HEK293 (cell line): ENCODE measurements around the gene RAB20.

Experiments used
- CTCF ChIA-PET: fragments of 350-600 bp; formaldehyde crosslinking; extraction: SDS; loops from one replicate; lab custom pipeline; 2021; ENCODE audit warnings: antibody characterized with exemption; lab: Yijun Ruan, JAX
- POLR2A ChIA-PET: fragments of 300-600 bp; formaldehyde crosslinking; extraction: SDS; loops from one replicate; lab custom pipeline; 2020; ENCODE audit warnings: antibody characterized with exemption, inconsistent platforms; lab: Yijun Ruan, JAX
- H3K27ac ChIP-seq: fragments of 200-500 bp; sonication (Bioruptor generic); 2 replicates; pipeline ENCODE4 v1.5.1; 2014; ENCODE audit warnings: low read depth, low read length, control low read depth, inconsistent platforms; ENCODE audit errors: extremely low read depth
- H3K36me3 ChIP-seq, 2 experiments: fragments of 200-500 bp in 1 of 2; sonication (Bioruptor generic) in 1 of 2; 1 replicate in 1 of 2; 2 replicates in 1 of 2; pipeline ENCODE4 v1.5.1; 2014 to 2017; ENCODE audit warnings: inconsistent platforms in 2 of 2, low read length in 2 of 2; ENCODE audit not compliant: control insufficient read depth in 2 of 2, insufficient read depth in 1 of 2
- H3K4me1 ChIP-seq: fragments of 200-500 bp; sonication (Bioruptor generic); 2 replicates; pipeline ENCODE4 v1.5.1; 2014; ENCODE audit warnings: mild to moderate bottlenecking, low read length, inconsistent platforms; ENCODE audit not compliant: control insufficient read depth, insufficient read depth
- H3K4me3 ChIP-seq: 2 replicates; pipeline ENCODE4 v1.5.1; 2011; ENCODE audit warnings: low read depth, mild to moderate bottlenecking, control low read depth, low read length, moderate library complexity
- H3K9me3 ChIP-seq: fragments of 200-500 bp; sonication (Bioruptor generic); 2 replicates; pipeline ENCODE4 v1.5.1; 2014; ENCODE audit warnings: low read depth, low read length, inconsistent platforms; ENCODE audit not compliant: control insufficient read depth, insufficient read depth
- KLF10 ChIP-seq: fragments of 450-650 bp; IDR thresholded peaks from 2 replicates; pipeline ENCODE4 v1.5.1; 2018; ENCODE audit warnings: missing biosample characterization, mild to moderate bottlenecking, missing genetic modification characterization
- MEIS1 ChIP-seq: sonication (generic); formaldehyde crosslinking; IDR thresholded peaks from 2 replicates; pipeline ENCODE4 v1.8.1; 2022; ENCODE audit warnings: missing genetic modification reagents, mild to moderate bottlenecking, borderline replicate concordance
- SCRT1 ChIP-seq: fragments of 450-650 bp; formaldehyde crosslinking; IDR thresholded peaks from 2 replicates; pipeline ENCODE4 v1.5.1; 2016; ENCODE audit warnings: missing biosample characterization, missing genetic modification characterization, borderline replicate concordance
- SCRT2 ChIP-seq: fragments of 450-650 bp; formaldehyde crosslinking; IDR thresholded peaks from 2 replicates; pipeline ENCODE4 v1.5.1; 2016; ENCODE audit warnings: missing biosample characterization, missing genetic modification characterization
- SETDB1 ChIP-seq: IDR thresholded peaks from one replicate; pipeline ENCODE4 v1.6.1; 2017; ENCODE audit warnings: mild to moderate bottlenecking, low read length, moderate library complexity, mixed read lengths; ENCODE audit not compliant: insufficient read length
- ZBTB11 ChIP-seq: fragments of 450-650 bp; formaldehyde crosslinking; conservative IDR thresholded peaks from 2 replicates; pipeline ENCODE4 v1.5.1; 2016; ENCODE audit warnings: low read depth, missing biosample characterization, missing genetic modification characterization
- ZBTB6 ChIP-seq: fragments of 450-650 bp; formaldehyde crosslinking; IDR thresholded peaks from 2 replicates; pipeline ENCODE4 v1.5.1; 2017; ENCODE audit warnings: missing biosample characterization, missing genetic modification characterization
- ZNF157 ChIP-seq: fragments of 450-650 bp; formaldehyde crosslinking; IDR thresholded peaks from 2 replicates; pipeline ENCODE4 v1.5.1; 2016; ENCODE audit warnings: missing biosample characterization, missing genetic modification characterization
- ZNF19 ChIP-seq: fragments of 450-650 bp; formaldehyde crosslinking; IDR thresholded peaks from 2 replicates; pipeline ENCODE4; 2016; ENCODE audit warnings: missing biosample characterization, missing genetic modification characterization, low read depth
- ZNF23 ChIP-seq: fragments of 450-650 bp; formaldehyde crosslinking; IDR thresholded peaks from 2 replicates; pipeline ENCODE4 v1.5.1; 2016; ENCODE audit warnings: missing biosample characterization, missing genetic modification characterization, borderline replicate concordance
- ZNF324 ChIP-seq: fragments of 450-650 bp; formaldehyde crosslinking; IDR thresholded peaks from 2 replicates; pipeline ENCODE4 v1.5.1; 2016; ENCODE audit warnings: missing biosample characterization, missing genetic modification characterization
- ZNF501 ChIP-seq: fragments of 450-650 bp; formaldehyde crosslinking; IDR thresholded peaks from 2 replicates; pipeline ENCODE4 v1.5.1; 2016; ENCODE audit warnings: missing biosample characterization, missing genetic modification characterization
- ZNF513 ChIP-seq: fragments of 450-650 bp; IDR thresholded peaks from 2 replicates; pipeline ENCODE4 v1.5.1; 2018; ENCODE audit warnings: missing biosample characterization, missing genetic modification characterization
- ZNF600 ChIP-seq: fragments of 450-650 bp; formaldehyde crosslinking; IDR thresholded peaks from 2 replicates; pipeline ENCODE4 v1.5.1; 2016; ENCODE audit warnings: missing biosample characterization, missing genetic modification characterization
- ZNF776 ChIP-seq: fragments of 450-650 bp; formaldehyde crosslinking; IDR thresholded peaks from 2 replicates; pipeline ENCODE4 v1.5.0; 2017; ENCODE audit warnings: missing biosample characterization, missing genetic modification characterization, borderline replicate concordance
- ZNF792 ChIP-seq: fragments of 450-650 bp; formaldehyde crosslinking; IDR thresholded peaks from 2 replicates; pipeline ENCODE4 v1.5.1; 2016; ENCODE audit warnings: missing biosample characterization, missing genetic modification characterization
- ZNF830 ChIP-seq: fragments of 450-650 bp; IDR thresholded peaks from 2 replicates; pipeline ENCODE4 v1.5.0; 2018; ENCODE audit warnings: missing biosample characterization, missing genetic modification characterization, low read depth, mild to moderate bottlenecking, moderate library complexity

Gene RAB20

GRCh38 chr13:110495881-110496280, 65.6 kb downstream of the RAB20 start (continued):
- TF ChIP-seq ZBTB6 (tag by site-specific recombination) (no peak), ZNF501 (no peak), ZNF19 (tag by site-specific recombination) (no peak), ZNF324 (no peak), SETDB1 (no peak), MEIS1 (CRISPR knock-in tag) (no peak), SCRT1 (tag by site-specific recombination) (no peak), ZBTB11 (no peak), ZNF600 (tag by site-specific recombination) (no peak), ZNF157 (no peak)
- TF ChIP-seq, all 188 proteins: peak for 0

- Histone ChIP-seq H3K36me3 (peaks cover 0 to 65% of the 10 kb centered on the region in 2 experiments; a peak in 1 of 3 replicates), H3K27ac (no peak overlapping the region), H3K4me3 (no peak overlapping the region), H3K9me3 (no peaks in the 10 kb centered on the region), H3K4me1 (0 out of 2 replicates have a peak, but pooled peaks cover 3% of the 10 kb centered on the region)
- no peak for TF ChIP-seq KLF10 (tag by site-specific recombination)
- TF ChIP-seq ZNF792 (tag by site-specific recombination) = no peak
- peak; percentile 59 for TF ChIP-seq SCRT2
- no peak for TF ChIP-seq ZNF513
- TF ChIP-seq ZNF830 (tag by site-specific recombination) = no peak
- CTCF ChIA-PET = interaction anchor here (0.5 kb wide), 1 partner anchor 734 kb away, joined by 5 read pairs; no protein-coding TSS in a partner anchor
- POLR2A ChIA-PET = no interaction called here
Measured at GRCh38 chr13:110495376-110495775, 66.1 kb downstream of the RAB20 start.

- H3K36me3 ChIP-seq = peaks cover 0 to 58% of the 10 kb centered on the region in 2 experiments; a peak in 2 of 3 replicates
Measured at GRCh38 chr13:110493613-110494012, 67.9 kb downstream of the RAB20 start.

More at GRCh38 chr13:110493613-110494012, 67.9 kb downstream of the RAB20 start:
- no peaks in the 10 kb centered on the region for H3K4me1 ChIP-seq
- ChIA-PET CTCF (no interaction called here), POLR2A (no interaction called here)
- H3K27ac ChIP-seq = no peak overlapping the region
- TF ChIP-seq ZNF776 (tag by site-specific recombination) = no peak
- no peak for TF ChIP-seq ZNF23 (tag by site-specific recombination)
- H3K9me3 ChIP-seq = no peaks in the 10 kb centered on the region
- no peak overlapping the region for H3K4me3 ChIP-seq
